Suppressor macrophage (primary cell): ENCODE data around the gene SPNS3.

Experiments used
- DNase-seq, 4 experiments: peaks; one replicate each; pipeline ENCODE4 v3.0.0-alpha.2; 2020 to 2022
- total RNA-seq, 17 experiments: gene quantifications; one replicate each; lab custom pipeline; 2026; ENCODE audit warnings: mixed read lengths in 6 of 17, inconsistent platforms in 3 of 17; lab: John Stamatoyannopoulos, UW

Gene SPNS3, protein sequence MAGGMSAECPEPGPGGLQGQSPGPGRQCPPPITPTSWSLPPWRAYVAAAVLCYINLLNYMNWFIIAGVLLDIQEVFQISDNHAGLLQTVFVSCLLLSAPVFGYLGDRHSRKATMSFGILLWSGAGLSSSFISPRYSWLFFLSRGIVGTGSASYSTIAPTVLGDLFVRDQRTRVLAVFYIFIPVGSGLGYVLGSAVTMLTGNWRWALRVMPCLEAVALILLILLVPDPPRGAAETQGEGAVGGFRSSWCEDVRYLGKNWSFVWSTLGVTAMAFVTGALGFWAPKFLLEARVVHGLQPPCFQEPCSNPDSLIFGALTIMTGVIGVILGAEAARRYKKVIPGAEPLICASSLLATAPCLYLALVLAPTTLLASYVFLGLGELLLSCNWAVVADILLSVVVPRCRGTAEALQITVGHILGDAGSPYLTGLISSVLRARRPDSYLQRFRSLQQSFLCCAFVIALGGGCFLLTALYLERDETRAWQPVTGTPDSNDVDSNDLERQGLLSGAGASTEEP
- 0 to 2.3 (median 0.08) reads per million in 17 experiments for total RNA-seq

DNA sequence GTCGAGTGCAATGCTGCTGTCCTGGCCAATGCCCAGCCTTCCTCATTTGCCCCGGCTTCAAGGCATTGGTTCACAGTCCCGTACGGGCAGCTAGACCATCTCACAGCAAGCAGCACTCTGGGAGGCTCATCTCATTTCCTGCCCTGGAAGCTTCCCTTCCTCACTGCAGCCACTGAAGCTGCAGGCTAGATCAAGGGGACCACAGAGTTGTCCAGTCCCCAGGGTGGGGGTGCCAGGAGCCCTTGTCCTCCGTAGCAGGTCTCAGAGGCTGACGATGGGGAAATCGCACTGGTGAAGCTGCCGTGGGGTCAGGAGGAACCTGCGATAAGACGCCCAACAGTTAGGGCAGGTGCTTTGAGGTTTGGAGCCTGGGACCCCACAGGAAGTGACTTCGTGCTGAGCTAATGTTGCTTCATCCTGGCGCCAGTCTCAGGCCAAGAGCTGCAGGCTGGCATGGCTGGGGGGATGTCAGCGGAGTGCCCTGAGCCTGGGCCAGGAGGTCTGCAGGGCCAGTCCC, at the start of gene SPNS3:
SPNS3 (plus strand) TSS at position 426 of the 517 bp plus-strand sequence; CDS start at position 454, 28 bp downstream.
- DNase-seq: peak; percentile 48 to 72 (median 64)

DNA sequence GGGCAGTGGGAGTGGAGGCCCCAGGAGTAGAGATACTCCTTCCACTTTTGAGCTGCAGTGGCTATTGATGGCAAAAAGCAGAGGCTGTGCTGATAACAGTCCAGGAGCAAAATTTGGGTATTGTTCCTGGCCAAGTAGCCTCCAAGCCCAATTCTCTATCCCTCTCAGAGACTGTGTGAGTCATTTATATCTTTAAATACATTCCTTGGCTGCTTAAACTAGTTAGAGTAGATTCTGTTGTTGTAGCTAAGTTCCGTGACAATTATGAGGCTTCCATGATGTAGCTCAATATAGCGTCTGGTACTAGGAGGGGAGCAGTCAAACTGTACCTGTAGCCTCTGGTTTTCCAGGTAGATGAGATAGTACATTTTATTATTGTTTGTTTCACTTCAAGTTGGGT, 47.3 kb upstream of the SPNS3 start:
- DNase-seq: no peak

DNA sequence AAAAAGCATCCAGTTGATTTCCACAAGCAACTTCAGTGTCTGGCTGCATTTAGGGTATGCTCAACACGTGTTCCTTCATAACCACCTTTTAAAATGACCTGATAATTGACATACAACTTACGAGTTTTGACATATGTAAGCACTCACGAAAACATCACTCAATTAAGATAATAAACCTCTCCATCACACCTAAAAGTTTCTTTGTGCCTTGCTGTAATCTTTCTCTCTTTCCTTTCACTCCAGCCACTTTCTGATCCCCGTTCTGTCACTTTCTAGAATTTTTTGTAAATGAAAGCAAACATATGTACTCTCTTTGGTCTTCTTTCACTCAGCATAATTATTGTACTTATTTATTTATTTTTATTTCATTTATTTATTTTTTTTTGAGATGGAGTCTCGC, 46.6 kb upstream of the SPNS3 start:
- DNase-seq: no peak

DNA sequence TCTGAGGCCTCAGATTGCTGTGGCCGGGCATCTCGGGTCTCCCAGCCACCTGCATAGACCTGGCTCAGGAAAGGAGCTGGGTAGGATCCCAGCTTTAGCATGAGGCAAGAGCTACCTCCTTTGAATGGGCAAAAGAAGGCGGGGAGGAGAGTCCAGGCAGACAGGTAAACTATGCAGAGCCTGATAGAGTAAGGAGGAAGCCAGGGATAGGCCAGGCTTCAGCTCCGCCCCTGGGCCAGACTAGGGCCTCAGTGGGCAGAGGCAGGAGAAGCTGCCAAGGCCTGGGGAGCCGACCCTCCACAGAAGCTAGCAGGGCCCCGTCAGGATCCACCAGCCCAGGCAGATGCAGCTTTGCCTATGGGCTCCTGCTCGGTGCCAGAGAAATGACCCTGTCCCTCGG, 44.7 kb upstream of the SPNS3 start:
- DNase-seq: no peak

- DNase-seq: no peak
Measured at GRCh38 chr17:4393806-4394205, 39.9 kb upstream of the SPNS3 start.

DNA sequence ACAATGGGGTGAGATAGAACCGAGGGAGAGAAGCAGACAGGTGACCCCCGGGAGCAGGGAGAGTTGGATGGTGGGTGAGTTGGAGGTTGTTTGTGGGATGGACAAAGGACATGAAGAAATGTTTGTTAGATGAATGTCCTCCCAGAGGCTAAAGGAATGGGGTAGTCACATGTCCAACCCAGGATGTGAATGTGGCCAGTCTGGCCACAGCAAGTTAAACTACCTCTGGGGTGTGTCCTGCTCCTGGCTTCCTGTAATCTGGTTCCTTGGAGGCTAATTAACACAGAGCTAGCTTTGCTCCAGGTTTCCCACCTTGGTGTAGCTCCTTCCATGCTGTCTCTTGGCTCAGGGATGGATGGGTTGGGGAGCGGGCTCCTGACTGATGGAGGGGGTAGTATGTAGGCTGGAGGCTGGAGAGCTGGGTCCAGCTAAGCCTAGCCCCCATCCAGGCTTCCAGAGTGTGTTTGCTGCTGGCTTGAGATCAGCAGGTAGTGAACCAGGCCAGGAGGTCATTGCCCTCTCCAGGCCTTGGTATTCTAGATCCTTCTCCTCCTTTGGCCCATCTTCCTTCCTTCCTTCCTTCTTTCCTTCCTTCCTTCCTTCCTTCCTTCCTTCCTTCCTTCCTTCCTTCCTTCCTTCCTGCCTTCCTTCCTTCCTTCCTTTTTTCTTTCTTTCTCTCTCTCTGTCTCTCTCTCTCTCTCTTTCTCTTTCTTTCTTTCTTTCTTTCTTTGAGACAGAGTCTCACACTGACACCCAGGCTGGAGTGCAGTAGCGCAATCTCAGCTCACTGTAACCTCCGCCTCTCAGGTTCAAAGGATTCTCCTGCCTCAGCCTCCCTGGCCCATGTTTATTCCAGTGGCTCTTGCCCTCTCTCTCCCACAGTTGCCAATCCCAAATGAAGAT, 39.3 kb upstream of the SPNS3 start:
- no peak for DNase-seq

DNA sequence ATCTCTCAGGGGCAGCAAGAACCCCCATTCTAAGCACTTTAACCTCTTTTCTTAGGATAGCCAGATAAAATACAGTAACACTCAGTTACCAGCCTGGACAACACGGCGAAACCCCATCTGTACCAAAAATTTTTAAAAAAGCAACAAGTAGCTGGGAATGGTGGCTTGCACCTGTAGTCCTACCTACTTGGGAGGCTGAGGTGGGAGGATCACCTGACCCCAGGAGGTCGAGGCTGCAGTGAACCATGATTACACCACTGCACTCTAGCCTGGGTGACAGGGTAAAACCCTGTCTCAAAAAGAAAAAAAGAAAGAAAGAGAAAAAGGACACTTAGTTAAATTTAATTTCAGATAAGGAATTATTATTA, 38.6 kb upstream of the SPNS3 start:
- DNase-seq: no peak

DNA sequence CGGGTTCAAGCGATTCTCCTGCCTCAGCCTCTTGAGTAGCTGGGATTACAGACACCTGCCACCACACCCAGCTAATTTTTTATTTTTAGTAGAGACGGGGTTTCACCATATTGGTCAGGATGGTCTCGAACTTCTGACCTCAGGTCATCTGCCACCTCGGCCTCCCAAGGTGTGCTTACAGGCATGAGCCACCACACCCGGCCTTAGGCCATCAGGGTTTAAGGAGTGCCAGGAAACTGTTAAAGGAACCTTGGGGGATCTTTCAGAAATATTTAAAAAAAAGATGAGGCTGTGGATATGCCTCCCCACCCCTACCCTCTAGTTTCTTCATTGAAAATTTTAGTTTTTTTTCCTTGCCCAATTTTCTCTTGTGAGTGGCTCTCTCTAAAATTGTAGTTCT, 35.9 kb upstream of the SPNS3 start:
- DNase-seq: no peak

- no peak for DNase-seq
Measured at GRCh38 chr17:4405038-4405669, 28.6 kb upstream of the SPNS3 start.

DNA sequence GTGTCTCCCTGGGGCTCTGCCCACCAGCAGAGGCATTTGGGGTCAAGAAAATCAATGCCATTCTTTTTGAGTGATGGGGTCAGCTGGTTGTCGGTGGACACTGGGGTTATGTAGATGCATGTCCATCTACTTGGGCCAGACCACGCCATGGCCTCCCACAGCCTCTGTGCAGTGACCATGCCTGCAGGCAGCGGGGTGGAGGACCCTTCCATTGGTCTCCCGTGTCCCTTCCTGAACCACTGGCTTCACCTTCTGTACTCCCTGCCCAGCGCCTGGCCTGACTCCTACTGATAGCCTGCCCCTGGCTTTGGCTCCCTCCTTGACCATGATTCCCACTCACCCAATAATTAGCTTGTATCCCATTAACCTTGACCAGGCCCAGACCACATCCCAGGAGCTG, 28.0 kb upstream of the SPNS3 start:
- no peak for DNase-seq

- no peak for DNase-seq
Measured at GRCh38 chr17:4406386-4406785, 27.4 kb upstream of the SPNS3 start.

DNA sequence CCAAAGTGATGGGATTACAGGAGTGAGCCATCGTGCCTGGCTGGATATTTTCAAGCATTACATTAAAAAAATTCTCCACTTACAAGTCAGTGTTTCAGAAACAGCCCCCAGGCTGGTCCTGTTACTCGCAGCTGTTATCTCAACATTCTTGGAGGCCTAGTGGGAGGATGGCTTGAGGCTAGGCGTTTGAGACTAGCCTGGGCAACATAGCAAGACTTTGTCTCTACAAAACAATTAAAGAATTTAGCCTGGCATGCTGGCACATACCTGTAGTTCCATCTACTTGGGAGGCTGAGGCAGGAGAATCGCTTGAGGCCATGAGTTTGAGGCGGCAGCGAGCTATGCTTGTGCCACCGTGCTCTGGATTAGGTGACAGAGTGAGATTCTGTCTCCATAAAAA, 26.5 kb upstream of the SPNS3 start:
- no peak for DNase-seq

DNA sequence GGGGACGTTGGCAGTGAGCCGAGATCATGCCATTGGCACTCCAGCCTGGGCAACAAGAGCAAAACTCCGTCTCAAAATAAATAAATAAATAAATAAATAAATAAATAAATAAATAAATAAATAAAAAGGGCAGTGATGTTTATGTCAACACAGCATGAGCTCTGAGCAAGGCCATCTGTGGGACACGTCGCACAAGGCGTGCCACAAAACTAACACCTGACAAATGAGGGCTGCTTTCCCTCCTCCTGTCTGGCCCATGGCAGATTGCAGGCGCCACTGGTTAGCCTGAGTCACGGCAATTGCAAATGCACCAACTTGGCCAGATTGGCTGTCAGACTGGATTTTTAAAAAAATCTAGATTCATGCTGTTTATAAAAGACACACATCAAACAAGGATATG, 25.9 kb upstream of the SPNS3 start:
- DNase-seq: no peak

DNA sequence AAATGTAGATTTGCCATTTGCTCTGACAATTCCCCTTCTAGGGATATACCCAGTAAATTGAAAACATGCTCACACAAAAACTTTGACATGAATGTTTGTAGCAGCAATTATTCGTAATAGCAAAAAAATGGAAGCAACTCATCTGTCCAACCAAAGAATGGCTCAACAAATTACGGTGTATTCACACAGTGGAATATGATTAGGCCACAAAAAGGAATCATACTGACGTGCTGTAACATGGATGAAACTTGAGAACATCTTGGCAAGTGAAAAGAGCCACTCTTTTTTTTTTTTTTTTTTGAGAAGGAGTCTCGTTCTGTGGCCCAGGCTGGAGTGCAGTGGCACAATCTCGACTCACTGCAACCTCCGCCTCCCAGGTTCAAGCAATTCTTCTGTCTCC, 24.1 kb upstream of the SPNS3 start:
- no peak for DNase-seq

DNA sequence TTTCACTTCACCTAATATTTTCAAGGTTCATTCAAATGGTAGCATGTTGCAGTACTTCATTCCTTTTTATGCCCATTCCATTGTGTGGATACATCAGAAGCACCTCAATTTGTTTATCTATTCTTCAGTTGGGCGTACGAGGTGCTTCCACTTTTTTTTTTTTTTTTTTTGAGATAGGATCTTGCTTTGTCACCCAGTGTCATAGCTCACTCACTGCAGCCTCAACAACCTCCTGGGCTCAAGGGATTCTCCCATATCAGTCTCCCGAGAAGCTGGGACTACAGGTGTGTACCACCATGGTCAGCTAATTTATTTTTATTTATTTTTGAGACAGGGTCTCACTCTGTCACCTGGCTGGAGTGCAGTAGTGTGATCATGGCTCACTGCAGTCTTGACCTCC, 22.5 kb upstream of the SPNS3 start:
- no peak for DNase-seq

DNA sequence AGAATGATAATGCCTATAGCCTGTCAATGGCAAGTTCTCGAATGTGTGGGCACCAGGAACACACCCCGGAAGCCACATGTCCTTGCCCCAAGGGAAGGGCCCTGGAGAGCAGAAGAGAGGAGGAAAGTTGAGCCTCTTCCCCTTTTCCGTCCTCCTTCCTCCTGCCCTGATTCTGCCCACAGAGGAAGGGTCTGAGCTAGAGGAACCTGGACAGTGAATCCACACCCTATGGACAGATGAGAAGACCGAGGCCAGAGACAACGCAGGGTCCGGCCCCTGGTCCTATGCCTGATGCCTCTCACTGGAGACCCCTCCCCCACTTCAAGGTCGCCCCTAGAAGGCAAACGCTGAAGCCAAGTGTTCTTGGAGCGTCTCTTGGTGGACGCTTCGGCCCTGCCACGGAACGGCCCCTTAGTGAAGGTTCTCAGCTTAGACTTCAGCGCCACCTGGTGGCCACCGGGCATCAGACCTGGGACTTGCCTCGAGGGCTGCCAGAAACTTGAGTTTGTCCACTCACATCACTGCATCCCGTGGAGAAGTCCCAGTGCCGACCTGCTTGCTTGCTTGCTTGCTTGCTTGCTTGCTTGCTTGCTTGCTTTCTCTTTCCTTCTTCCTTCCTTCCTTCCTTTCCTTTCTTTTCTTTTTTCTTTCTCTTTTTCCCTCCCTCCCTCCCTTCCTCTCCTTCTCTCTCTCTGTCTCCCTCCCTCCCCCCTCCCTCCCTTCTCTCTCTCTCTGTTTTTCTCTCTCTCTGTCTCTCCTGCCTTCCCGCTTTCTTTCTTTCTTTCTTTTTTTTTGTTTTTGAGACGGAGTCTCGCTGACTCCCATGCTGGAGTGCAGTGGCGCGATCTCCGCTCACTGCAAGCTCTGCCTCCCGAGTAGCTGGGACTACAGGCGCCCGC, 20.6 kb upstream of the SPNS3 start:
- DNase-seq: peak; percentile 95 to 98 (median 98)

DNA sequence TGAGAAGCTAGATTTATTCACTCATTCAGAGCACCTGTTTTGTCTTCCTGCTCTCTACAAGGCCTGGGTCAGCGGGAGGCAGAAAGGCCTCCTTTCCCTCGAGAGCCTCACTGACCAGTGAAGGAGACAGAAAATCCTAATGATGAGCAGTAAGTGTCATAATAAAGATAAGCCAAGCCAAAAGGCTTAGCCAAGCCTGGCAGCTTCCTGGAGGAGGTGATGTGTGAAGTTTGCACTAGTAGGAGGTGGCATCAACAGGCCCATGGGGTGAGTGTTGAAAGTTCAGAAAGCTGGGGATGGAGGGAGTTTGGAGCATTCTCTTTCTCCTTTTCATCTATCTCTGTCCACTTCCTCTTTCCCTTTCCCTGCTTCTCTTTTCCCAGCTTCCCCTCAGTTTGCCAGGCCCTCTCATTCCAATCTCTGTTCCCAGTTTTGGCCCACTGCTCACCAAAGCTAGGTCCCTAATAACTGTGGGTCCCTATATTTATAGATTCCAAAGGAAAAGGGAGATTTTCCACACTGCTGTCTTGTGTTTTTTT, 16.5 kb upstream of the SPNS3 start:
- DNase-seq: peak in 3 of 4 experiments; percentile 15 to 22 (median 20)

- peak; percentile 72 to 91 (median 80) for DNase-seq
Measured at GRCh38 chr17:4420692-4421131, 13.0 kb upstream of the SPNS3 start.

GRCh38 chr17:4422864-4423263, 10.9 kb upstream of the SPNS3 start:
- no peak for DNase-seq

- DNase-seq: no peak
Measured at GRCh38 chr17:4425398-4425797, 8.3 kb upstream of the SPNS3 start.

DNA sequence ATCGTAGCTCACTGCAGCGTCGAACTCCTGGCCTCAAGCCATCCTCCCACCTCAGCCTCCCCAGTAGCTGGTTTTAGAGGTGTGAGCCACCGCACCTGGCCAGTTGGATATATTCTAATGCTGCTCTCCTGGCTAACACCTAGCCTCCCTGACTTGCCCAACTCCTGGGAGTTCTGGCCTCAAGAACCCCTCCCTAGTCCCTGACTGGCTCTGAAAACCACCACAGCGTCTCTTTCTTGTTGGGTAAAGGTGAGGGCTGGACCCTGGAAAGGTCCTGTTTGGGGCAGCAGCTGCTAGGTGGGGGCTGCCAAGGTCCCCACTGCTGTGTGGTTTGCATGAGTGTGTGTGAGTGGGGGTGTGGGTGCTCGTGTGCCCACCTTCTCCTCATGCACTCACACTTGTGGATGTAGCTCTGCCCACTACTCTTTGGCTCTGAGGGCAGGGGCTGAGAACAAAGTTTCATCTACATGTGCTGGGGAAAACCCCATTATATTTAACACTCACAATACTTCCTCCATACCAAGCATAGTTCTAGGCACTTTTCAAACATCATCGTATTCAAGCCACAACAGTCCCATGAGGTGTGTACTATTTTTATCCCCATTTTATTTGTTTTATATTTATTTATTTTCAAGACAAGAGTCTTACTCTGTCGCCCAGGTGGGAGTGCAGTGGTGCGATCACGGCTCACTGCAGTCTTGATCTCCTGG, 7.1 kb upstream of the SPNS3 start:
- no peak for DNase-seq
